Trophoblast cell (in vitro differentiated cells and primary cell): ENCODE results near the gene TXNDC12.

Experiments
- DNase-seq, 2 donors: peaks; one replicate each; pipeline ENCODE4 v3.0.0-alpha.2; 2016
- H2AFZ ChIP-seq: 2 replicates; pipeline ENCODE4 v1.6.1; 2013; ENCODE audit warnings: low read length, moderate library complexity, mild to moderate bottlenecking; ENCODE audit not compliant: insufficient read depth, poor library complexity
- H2AK5ac ChIP-seq: 2 replicates; pipeline ENCODE4 v1.6.1; 2013; ENCODE audit warnings: mild to moderate bottlenecking, low read length
- H2BK120ac ChIP-seq: 2 replicates; pipeline ENCODE4 v1.6.1; 2013; ENCODE audit warnings: low read length, mild to moderate bottlenecking, moderate library complexity; ENCODE audit not compliant: insufficient read depth, poor library complexity
- H2BK12ac ChIP-seq: 2 replicates; pipeline ENCODE4 v1.6.1; 2013; ENCODE audit warnings: mild to moderate bottlenecking, low read length, moderate library complexity
- H2BK5ac ChIP-seq: 2 replicates; pipeline ENCODE4 v1.6.1; 2013; ENCODE audit warnings: low read length, low read depth, moderate library complexity, mild to moderate bottlenecking; ENCODE audit not compliant: poor library complexity
- H3K14ac ChIP-seq: 2 replicates; pipeline ENCODE4 v1.6.1; 2013; ENCODE audit warnings: mild to moderate bottlenecking, low read length
- H3K18ac ChIP-seq: 2 replicates; pipeline ENCODE4 v1.6.1; 2013; ENCODE audit warnings: mild to moderate bottlenecking, low read length
- H3K23ac ChIP-seq: 2 replicates; pipeline ENCODE4 v1.6.1; 2013; ENCODE audit warnings: low read length
- H3K27ac ChIP-seq: 2 replicates; pipeline ENCODE4 v1.5.1; 2013; ENCODE audit warnings: low read depth, mild to moderate bottlenecking, inconsistent platforms, low read length, moderate library complexity
- H3K27me3 ChIP-seq: 2 replicates; pipeline ENCODE4 v1.6.1; 2013; ENCODE audit warnings: inconsistent platforms, mild to moderate bottlenecking, low read length, moderate library complexity; ENCODE audit not compliant: insufficient read depth
- H3K36me3 ChIP-seq, 2 experiments: 1 replicate in 1 of 2; 2 replicates in 1 of 2; pipeline ENCODE4 v1.6.1; 2013; ENCODE audit warnings: low read length in 2 of 2, mild to moderate bottlenecking in 2 of 2, moderate library complexity in 1 of 2; ENCODE audit not compliant: insufficient read depth in 2 of 2, control insufficient read depth in 1 of 2
- H3K4ac ChIP-seq: 2 replicates; pipeline ENCODE4 v1.6.1; 2013; ENCODE audit warnings: low read depth, mild to moderate bottlenecking, low read length, moderate library complexity
- H3K4me1 ChIP-seq, 2 experiments: 1 replicate in 1 of 2; 2 replicates in 1 of 2; pipeline ENCODE4 v1.6.1; 2013; ENCODE audit warnings: low read length in 2 of 2, mild to moderate bottlenecking in 2 of 2, moderate library complexity in 1 of 2; ENCODE audit not compliant: insufficient read depth in 2 of 2, control insufficient read depth in 1 of 2
- H3K4me2 ChIP-seq: 2 replicates; pipeline ENCODE4 v1.6.1; 2013; ENCODE audit warnings: inconsistent platforms, mild to moderate bottlenecking, low read length, moderate library complexity
- H3K4me3 ChIP-seq: 2 replicates; pipeline ENCODE4 v1.5.1; 2013; ENCODE audit warnings: mild to moderate bottlenecking, low read depth, low read length, inconsistent platforms
- H3K79me1 ChIP-seq: one replicate; pipeline ENCODE4 v1.6.1; 2013; ENCODE audit warnings: low read length
- H3K79me2 ChIP-seq: 2 replicates; pipeline ENCODE4 v1.6.1; 2013; ENCODE audit warnings: low read length, mild to moderate bottlenecking; ENCODE audit not compliant: control insufficient read depth, insufficient read depth, poor library complexity
- H3K9ac ChIP-seq: 2 replicates; pipeline ENCODE4 v1.6.1; 2013; ENCODE audit warnings: mild to moderate bottlenecking, low read length
- H3K9me3 ChIP-seq: 2 replicates; pipeline ENCODE4 v1.6.1; 2013; ENCODE audit warnings: low read depth, mild to moderate bottlenecking, control low read depth, inconsistent platforms, low read length; ENCODE audit not compliant: insufficient read depth
- H4K12ac ChIP-seq: 2 replicates; pipeline ENCODE4 v1.6.1; 2013; ENCODE audit warnings: low read depth, mild to moderate bottlenecking, low read length, moderate library complexity
- H4K8ac ChIP-seq: 2 replicates; pipeline ENCODE4 v1.6.1; 2013; ENCODE audit warnings: low read depth, mild to moderate bottlenecking, low read length, moderate library complexity
- H4K91ac ChIP-seq: one replicate; pipeline ENCODE4 v1.6.1; 2013; ENCODE audit warnings: low read depth, mild to moderate bottlenecking, low read length, moderate library complexity
- WGBS: extraction: QIAGEN DNeasy Blood & Tissue Kit; methylation state at CpG from one replicate; pipeline ENCODE4 v1.1.7; 2013; ENCODE audit warnings: missing lambda C conversion rate; ENCODE audit not compliant: insufficient read length, insufficient coverage; ENCODE audit errors: extremely low coverage; 5-methylcytosine and 5-hydroxymethylcytosine counted together

TXNDC12 gene

DNA sequence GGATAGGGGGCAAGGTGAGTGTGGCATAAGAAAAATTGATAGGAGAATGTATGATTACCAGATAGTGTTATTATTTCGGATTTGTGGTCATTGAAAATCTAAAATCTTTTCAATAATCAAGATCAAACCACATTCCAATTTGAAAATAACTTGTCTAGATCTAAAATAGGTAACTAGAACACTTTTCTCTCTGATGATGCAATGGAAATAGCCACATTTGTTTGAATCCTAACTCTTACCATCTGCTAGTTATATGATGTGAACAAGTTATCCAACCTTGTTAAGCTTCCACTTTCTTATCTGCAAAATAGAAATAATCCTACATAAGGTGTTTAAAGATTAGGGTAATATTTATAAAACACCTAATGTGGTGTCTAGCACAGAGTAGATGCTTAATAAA, 4.9 kb upstream of the TXNDC12 start:
- H3K27ac ChIP-seq: no peak overlapping the region
- DNase-seq: no peak
- H2AFZ ChIP-seq: no peak overlapping the region
- H3K23ac ChIP-seq: no peak overlapping the region
- no peak overlapping the region for H3K4ac ChIP-seq
- no peak overlapping the region for H3K4me3 ChIP-seq
- no peak overlapping the region for H2BK12ac ChIP-seq
- H2BK5ac ChIP-seq: no peak overlapping the region
- peaks cover 6% of the 10 kb centered on the region for H3K79me2 ChIP-seq
- no peak overlapping the region for H3K18ac ChIP-seq
- WGBS: no CpG with 5 or more reads among the region's 1 CpG
- no peak overlapping the region for H3K9ac ChIP-seq
- no peak overlapping the region for H4K12ac ChIP-seq
- H2AK5ac ChIP-seq: no peak overlapping the region
- H3K4me1 ChIP-seq: no peaks in the 10 kb centered on the region
- H3K14ac ChIP-seq: no peak overlapping the region
- H3K36me3 ChIP-seq: peaks cover 9 to 16% of the 10 kb centered on the region in 2 experiments
- no peak overlapping the region for H4K91ac ChIP-seq
- H3K9me3 ChIP-seq: no peaks in the 10 kb centered on the region
- no peak overlapping the region for H4K8ac ChIP-seq
- peaks cover 11% of the 10 kb centered on the region for H3K79me1 ChIP-seq
- no peak overlapping the region for H2BK120ac ChIP-seq
- no peak overlapping the region for H3K4me2 ChIP-seq
- H3K27me3 ChIP-seq: no peaks in the 10 kb centered on the region

DNA sequence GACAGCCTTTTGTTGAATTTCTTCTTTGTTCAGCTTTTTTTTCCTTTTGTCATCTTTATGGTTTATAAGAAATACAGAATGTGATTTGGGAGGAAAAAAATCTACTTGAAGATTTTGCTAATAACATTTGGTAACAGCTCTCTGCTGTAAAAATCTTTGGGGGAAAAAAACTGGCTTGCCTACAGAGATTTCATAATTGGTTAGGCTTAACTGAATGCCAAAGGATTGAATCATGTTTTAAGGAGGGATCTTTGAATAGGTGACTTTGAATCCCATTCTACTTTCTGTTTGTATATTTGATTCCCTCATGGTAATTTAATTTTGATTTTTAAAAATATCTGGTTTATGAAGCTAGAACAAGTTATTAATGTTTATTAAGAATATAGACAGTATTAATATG, 4.3 kb upstream of the TXNDC12 start:
- no peak overlapping the region for H2BK12ac ChIP-seq
- no peak overlapping the region for H2BK5ac ChIP-seq
- H3K27me3 ChIP-seq: no peaks in the 10 kb centered on the region
- no peak overlapping the region for H3K4me3 ChIP-seq
- H3K23ac ChIP-seq: no peak overlapping the region
- peaks cover 10% of the 10 kb centered on the region for H3K79me2 ChIP-seq
- H3K79me1 ChIP-seq: peaks cover 12% of the 10 kb centered on the region
- H3K27ac ChIP-seq: no peak overlapping the region
- H2AFZ ChIP-seq: no peak overlapping the region
- H4K91ac ChIP-seq: no peak overlapping the region
- no peak overlapping the region for H3K14ac ChIP-seq
- H2BK120ac ChIP-seq: no peak overlapping the region
- no peak overlapping the region for H4K8ac ChIP-seq
- no peak overlapping the region for H2AK5ac ChIP-seq
- no peak overlapping the region for H3K18ac ChIP-seq
- H3K9ac ChIP-seq: no peak overlapping the region
- H3K4ac ChIP-seq: no peak overlapping the region
- H3K36me3 ChIP-seq: peaks cover 9 to 14% of the 10 kb centered on the region in 2 experiments
- no peaks in the 10 kb centered on the region for H3K4me1 ChIP-seq
- H3K9me3 ChIP-seq: no peaks in the 10 kb centered on the region
- H4K12ac ChIP-seq: no peak overlapping the region
- no peak overlapping the region for H3K4me2 ChIP-seq
- peak in 1 of 2 donors; percentile 68 for DNase-seq

DNA sequence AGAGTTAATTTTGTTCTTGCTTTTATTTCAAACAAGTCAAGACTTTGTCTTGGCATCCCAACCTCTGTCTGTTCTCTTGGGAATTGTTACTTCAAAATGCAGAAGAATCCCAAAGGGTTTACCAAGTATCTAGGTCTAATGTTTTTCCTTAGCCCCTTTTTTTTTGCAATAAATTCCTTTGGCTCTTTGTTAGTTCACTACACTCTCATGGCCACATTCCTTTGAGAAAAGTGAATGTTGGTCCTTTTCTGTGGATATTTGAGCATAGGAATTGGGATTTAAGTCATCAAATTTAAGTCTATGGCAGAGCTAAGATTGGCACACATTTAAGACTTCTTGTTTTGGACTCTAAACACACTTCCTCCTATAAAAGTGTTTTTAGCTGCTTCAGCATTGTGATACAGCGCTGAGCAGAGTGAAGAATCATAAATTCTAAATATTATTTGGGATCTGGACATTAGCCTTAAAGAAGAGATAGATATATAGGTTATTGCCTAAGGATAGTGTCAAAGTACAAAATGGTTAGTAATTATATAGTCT, 3.0 kb upstream of the TXNDC12 start:
- Histone ChIP-seq H4K8ac (no peak overlapping the region), H2BK5ac (no peak overlapping the region)
- WGBS: no CpG with 5 or more reads among the region's 1 CpG

DNA sequence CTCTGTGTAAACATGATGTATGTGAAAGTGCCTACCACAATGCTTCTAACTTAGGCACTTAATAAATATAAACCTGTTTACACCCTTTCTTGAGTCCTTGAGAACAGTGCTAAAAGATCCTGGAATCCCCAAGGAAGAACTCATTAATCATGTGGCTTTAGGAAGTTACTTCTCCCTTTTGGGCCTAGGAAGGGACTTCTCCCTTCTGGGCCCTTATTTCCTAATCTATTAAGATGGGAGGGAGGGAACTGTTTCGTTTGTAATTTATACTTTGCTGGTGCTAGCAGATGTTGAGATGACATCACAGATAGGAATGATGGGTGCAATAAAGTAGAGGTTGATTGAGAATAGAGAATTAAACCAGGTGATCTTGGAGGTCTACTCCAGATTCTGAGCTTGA, 2.3 kb upstream of the TXNDC12 start:
- H4K8ac ChIP-seq: no peak overlapping the region
- peaks cover 12% of the 10 kb centered on the region for H3K79me1 ChIP-seq
- H3K18ac ChIP-seq: no peak overlapping the region
- peaks cover 10% of the 10 kb centered on the region for H3K79me2 ChIP-seq
- H3K4ac ChIP-seq: peak overlapping the region; percentile 90
- H2BK12ac ChIP-seq: no peak overlapping the region
- peaks cover 5 to 11% of the 10 kb centered on the region in 2 experiments for H3K36me3 ChIP-seq
- no peak overlapping the region for H2AK5ac ChIP-seq
- no peak overlapping the region for H2BK5ac ChIP-seq
- H3K4me3 ChIP-seq: no peak overlapping the region
- H3K27me3 ChIP-seq: no peaks in the 10 kb centered on the region
- no peak overlapping the region for H3K27ac ChIP-seq
- H2BK120ac ChIP-seq: no peak overlapping the region
- H4K12ac ChIP-seq: no peak overlapping the region
- no peaks in the 10 kb centered on the region for H3K9me3 ChIP-seq
- no peak overlapping the region for H3K23ac ChIP-seq
- no CpG with 5 or more reads among the region's 1 CpG for WGBS
- no peak for DNase-seq
- no peak overlapping the region for H3K9ac ChIP-seq
- no peak overlapping the region for H4K91ac ChIP-seq
- peak overlapping the region; percentile 64 for H3K4me2 ChIP-seq
- H2AFZ ChIP-seq: no peak overlapping the region
- H3K4me1 ChIP-seq: no peaks in the 10 kb centered on the region
- H3K14ac ChIP-seq: no peak overlapping the region

More for the DNA sequence above, 3.0 kb upstream of the TXNDC12 start:
- H3K9me3 ChIP-seq: no peaks in the 10 kb centered on the region
- H3K4me3 ChIP-seq: no peak overlapping the region
- no peak overlapping the region for H2BK120ac ChIP-seq
- H3K4ac ChIP-seq: no peak overlapping the region
- H3K23ac ChIP-seq: no peak overlapping the region
- H3K4me2 ChIP-seq: no peak overlapping the region
- H2AK5ac ChIP-seq: no peak overlapping the region
- no peak overlapping the region for H4K91ac ChIP-seq
- no peak for DNase-seq
- no peak overlapping the region for H3K27ac ChIP-seq
- no peak overlapping the region for H3K9ac ChIP-seq
- no peak overlapping the region for H2AFZ ChIP-seq
- no peaks in the 10 kb centered on the region for H3K27me3 ChIP-seq
- H3K79me1 ChIP-seq: peaks cover 12% of the 10 kb centered on the region
- H3K14ac ChIP-seq: no peak overlapping the region
- no peak overlapping the region for H2BK12ac ChIP-seq
- H3K36me3 ChIP-seq: peaks cover 9 to 14% of the 10 kb centered on the region in 2 experiments
- H3K18ac ChIP-seq: no peak overlapping the region
- H4K12ac ChIP-seq: no peak overlapping the region
- no peaks in the 10 kb centered on the region for H3K4me1 ChIP-seq
- peaks cover 10% of the 10 kb centered on the region for H3K79me2 ChIP-seq
